Cortex of kidney (tissue), 1 donor: ENCODE measurements around the gene SH3RF3.

Source experiments
- DNase-seq: peaks from one replicate; lab custom pipeline; 2025; lab: John Stamatoyannopoulos, UW

SH3RF3 gene

GRCh38 chr2:109285244-109285651 is 156.2 kb downstream of the SH3RF3 start:
- no peak for DNase-seq

DNA sequence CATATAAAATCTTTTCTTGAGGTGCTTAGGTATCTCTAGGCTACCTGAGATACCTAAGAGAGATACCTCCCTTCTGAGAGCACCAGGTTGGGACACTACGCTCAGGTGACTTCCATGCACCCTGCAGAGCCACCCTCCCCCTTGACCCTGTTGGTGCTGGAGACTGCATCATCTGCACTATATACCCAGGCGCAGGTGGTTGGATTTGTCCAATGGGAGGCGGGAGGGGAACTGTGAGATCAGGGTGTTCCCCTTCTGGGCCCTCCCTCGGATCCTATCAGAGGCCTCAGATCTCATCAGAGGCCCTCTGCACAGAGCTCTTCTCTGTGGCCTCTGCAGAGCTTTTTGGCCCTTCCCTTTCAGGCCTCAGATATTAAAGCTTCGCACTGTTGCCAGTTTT is 158.4 kb downstream of the SH3RF3 start:
- no peak for DNase-seq

DNA sequence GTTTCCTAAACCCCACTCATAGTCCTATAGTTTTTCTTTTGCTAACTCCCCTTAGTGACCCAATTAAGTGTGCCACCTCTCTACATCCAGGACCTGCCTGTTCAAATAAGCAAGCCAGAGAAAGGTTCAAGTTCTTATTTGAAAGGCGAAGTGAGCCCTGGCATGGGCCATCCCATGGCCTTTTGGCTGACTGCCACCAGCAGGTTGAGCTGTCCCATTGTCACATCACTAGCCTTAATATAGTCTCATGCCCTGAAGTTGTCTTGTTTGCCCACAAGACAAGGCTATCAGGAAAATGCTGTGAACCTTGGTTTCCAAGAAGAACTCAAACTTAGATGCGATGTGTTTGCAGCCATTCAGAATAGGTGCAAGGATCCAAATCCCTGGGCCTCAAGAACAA is 158.8 kb downstream of the SH3RF3 start:
- no peak for DNase-seq

DNA sequence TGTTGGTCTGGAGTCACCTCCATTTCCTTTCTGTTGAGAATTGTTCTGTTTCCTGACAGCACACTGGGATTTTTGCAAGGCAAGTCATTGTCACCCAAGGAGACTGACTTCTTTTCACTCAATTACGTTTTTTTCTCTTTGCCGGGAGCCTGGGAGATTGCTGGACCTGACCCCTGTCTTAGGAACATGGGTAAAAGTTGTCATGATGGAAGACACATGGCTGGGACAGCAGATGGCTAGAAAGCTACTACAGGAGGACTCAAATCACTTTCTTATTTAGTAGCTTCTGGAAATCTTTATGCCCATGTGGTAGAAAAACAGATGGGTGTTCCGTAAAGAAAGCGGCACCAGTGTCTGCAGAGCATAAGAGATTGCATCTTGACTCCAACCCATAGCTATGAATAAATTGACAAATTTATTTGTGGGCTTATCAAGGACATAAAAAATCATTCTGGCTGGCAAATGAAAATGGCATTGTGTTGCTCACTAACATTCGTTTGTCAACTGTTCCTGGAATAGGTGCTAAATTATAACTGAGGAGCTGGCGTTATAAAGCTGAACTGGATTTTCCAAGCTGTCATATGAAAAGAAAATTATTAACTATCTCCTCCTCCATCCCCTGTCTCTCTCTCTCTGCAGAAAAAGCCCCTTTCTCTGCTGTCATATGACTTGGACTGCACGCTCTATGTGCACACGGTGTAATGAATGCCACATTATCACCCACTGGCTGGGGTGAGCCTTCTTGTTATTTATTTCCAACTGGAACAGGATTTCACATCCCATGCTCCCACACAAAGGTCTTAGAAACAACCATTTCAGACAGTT is 159.8 kb downstream of the SH3RF3 start:
- no peak for DNase-seq

DNA sequence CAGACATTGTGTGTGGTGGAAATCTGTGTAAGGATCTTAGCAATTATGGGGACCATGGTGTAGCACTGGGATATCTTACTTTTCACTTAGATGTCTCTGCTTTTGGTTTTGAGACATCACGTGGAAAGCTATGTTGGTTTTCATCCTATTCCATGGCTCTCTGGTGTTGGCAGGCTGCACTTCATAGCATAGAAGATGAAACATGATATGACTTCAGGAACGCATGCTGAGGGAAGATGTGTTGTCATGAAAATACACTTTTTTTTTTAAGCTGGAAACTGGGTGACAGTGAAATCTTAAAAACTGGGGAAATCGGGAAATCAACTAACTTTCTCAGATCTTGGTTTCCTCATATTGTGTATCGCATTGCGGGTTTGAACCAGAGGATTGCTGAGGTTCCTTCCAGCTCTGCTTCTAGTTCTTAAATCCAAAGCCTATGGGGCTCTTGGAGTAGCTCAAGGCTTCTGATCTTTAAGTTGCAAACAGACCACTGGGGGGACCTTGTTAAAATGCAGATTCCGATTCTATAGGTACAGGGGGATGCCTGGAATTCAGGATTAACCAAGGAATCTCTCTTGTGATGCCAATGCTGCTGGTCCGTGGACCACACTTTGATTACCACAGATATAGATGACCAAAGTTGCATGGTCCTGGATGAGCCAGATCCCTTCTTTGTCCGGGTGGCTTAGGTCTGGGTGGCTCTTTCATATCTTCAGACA is 160.7 kb downstream of the SH3RF3 start:
- DNase-seq, result no peak

DNA sequence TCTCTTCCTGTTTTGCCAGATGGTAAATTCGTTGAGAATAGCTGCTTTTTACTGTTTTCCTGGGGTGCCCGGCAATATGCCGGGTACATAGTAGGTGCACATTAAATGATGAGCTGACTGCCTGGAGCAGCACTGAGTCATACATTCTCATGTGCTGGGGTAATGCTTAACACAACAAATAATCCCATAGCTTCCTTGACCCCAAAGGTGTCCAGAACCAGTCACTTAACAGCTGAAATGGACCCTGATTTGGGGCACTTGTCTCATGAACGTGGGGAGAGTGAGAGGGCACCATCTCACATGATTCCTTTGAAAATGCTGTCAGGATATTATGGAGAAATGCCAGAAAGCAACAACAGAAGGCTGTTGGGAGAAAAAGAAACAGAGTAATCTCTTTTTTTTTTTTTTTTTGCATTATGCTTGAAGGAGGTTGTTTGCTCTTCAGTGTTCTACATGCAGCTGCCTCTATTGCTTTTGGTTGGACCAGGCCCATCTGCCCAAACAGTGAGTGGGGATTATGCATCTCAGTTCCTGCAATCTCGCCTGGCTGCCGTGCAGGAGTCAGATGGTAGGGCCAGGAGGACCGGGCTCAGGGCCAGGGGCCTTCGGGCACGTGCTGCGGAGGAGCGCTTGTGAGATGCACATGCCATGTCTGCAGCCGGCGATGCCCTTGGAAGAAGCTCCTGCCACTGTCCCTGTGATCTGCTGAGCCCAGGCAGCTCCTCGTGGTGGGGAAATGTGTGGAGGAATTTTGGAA is 162.1 kb downstream of the SH3RF3 start:
- DNase-seq, result no peak

DNA sequence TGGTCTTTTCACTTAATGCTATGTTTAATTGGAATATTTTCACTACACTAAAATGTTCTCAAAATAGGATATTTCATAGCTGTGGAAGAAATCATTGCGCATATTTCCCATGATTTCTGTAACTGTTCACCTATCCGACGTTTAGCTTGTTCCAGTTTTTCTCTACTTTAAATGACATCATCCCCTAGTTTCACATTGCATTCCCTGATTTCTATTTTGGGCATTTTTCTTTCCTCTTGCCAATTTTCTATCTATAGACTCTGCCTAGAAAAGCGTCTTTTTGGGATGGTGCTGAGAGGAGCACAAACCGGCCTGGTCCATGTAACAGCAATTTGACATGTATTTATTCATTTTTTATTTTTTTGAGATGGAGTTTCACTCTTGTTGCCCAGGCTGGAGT is 163.4 kb downstream of the SH3RF3 start:
- DNase-seq, result no peak

DNA sequence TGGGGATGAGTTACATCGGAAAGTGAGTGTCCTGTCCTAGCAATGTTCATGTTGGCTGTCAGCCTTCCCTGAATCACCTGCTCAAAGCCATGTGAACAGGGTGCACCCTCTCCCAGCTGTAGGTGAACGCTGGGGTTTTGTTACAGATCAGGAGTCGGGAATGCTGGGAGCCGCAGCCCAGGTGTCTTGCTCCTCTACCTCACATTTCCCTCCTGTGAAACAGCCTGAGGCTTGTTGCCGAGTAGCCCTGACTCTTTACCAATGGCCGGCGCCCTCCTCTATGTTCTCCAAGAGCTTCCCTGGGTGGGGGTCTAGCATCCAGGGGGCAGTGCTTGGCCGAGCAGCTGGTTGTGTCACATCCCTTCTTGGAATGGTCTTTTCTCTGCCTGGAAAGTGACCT is 164.7 kb downstream of the SH3RF3 start:
- no peak for DNase-seq

DNA sequence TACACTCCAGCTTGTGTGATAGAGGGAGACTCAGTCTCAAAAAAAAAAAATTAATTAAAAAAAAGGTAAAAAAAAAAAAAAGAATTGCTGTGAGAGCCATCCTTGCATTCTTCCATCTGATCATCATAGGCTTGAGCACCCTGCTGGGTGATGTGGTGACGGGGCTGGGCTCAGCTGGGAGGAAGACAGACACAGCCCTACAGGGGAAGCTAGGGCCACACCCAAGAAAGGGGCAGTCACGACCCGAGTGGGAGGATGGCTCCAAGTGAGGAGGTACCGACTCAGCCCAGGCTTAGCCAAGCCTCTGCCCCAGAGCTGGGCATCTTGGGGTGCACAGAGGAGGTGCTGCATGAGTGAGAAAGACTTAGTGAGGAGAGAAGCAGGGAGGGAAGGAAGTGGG is 165.5 kb downstream of the SH3RF3 start:
- DNase-seq, result no peak

- DNase-seq, result no peak
These were observed 166.2 kb downstream of the SH3RF3 start for GRCh38 chr2:109295070-109295780.

GRCh38 chr2:109295781-109296117 is 166.7 kb downstream of the SH3RF3 start:
- no peak for DNase-seq

- no peak for DNase-seq
These were observed 168.8 kb downstream of the SH3RF3 start for GRCh38 chr2:109297566-109298490.

DNA sequence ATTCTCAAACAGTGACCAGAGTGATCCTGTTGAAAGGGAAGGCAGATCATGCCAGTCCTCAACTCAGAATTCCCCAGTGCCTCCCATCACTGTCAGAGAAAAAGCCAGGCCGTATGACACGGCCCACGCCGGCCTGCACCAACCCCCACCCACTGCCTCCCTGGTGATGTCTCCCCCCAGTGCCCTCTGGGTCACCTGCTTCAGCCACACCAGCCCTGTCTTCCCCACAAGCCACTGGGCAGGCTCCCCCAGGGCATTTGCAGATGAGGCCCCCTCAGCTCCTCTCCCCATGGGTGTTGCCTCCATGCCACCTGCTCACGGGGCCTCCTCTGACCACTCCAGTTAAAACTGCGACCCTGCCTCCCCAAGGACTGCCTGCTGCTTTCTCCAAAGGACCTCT is 169.8 kb downstream of the SH3RF3 start:
- DNase-seq, result no peak

- DNase-seq, result no peak
These were observed 170.5 kb downstream of the SH3RF3 start for GRCh38 chr2:109299536-109299935.

- DNase-seq, result no peak
These were observed 171.6 kb downstream of the SH3RF3 start for GRCh38 chr2:109300582-109300981.

GRCh38 chr2:109301746-109302145 is 172.7 kb downstream of the SH3RF3 start:
- DNase-seq, result no peak

DNA sequence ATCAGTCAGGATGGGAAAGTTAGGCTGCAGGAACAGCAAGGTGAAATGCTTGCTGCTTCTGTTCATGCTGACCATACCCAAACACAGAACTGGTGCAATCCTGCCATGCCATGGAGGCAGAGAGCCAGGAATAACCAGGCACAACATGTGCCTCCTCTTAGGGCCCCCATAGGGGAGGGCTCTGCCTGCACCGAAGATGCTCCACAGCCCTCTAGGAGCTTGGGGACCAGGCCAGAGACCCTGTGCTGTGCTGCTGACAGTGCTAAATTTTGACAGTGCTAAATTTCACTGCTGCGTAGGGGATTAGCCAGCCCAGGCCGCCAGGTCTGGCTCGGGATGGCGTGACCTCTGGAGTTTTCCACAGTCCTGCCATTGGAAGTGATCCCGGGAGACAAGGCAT is 173.3 kb downstream of the SH3RF3 start:
- DNase-seq, result no peak

GRCh38 chr2:109304242-109304641 is 175.2 kb downstream of the SH3RF3 start:
- no peak for DNase-seq

GRCh38 chr2:109304731-109305470 is 175.9 kb downstream of the SH3RF3 start:
- DNase-seq, result no peak

GRCh38 chr2:109305490-109306167 is 176.6 kb downstream of the SH3RF3 start:
- DNase-seq, result no peak
